Amniotic stem cell (primary cell): ENCODE measurements around the gene SRGAP1.

Experiments used
- DNase-seq: peaks from one replicate; lab custom pipeline; 2025; lab: John Stamatoyannopoulos, UW

SRGAP1 gene

DNA sequence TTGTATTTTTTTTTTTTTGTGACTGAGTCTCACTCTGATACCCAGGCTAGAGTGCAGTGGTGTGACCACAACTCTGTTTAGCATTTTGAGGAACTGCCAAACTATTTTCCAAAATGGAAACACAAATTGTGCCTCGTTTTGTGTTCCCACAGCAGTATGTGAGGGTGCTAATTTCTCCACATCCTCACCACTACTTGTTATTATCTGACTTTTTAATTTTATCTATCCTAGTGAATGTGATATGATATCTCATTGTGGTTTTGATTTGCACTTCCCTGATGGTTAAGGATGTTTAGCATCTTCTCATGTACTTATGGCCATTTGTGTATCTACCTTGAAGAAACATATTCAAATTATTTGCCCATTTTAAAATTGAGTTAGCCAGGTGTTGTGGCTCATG lies 62.4 kb downstream of the SRGAP1 start:
- no peak for DNase-seq

DNA sequence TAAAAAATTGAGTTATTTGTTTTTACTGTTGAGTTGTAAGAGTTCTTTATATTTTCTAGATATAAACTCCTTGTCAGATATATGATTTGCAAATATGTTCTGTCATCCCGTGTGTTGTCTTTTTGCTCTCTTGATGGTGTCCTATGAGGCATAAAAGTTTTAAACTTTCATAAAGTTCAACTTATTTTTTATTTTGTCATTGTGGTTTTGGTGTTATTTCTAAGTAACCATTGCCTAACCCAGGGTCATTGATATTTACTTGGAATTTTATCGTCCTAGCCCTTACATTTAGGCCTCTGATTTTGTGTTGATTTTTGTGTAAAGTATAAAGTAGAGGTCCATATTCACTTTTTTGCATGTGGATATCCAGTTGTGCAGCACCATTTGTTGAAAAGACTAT lies 63.1 kb downstream of the SRGAP1 start:
- no peak for DNase-seq

DNA sequence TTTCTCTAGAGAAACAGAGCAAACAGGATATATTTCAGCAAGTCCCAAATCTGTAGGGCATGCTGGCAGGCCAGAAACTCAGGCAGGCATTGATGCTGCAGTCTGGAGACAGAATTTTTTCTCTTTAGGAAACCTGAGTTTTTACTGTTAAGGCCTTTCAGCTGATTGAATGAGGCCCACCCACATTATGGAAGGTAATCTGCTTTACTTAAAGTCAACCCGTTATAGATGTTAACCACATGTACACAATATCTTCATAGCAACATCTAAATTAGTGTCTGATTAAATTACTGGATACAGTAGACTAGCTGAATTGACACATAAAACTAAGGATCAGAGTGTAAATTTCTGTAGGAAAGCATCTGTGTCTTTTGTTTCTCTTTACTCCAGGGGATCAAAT lies 65.2 kb downstream of the SRGAP1 start:
- no peak for DNase-seq

DNA sequence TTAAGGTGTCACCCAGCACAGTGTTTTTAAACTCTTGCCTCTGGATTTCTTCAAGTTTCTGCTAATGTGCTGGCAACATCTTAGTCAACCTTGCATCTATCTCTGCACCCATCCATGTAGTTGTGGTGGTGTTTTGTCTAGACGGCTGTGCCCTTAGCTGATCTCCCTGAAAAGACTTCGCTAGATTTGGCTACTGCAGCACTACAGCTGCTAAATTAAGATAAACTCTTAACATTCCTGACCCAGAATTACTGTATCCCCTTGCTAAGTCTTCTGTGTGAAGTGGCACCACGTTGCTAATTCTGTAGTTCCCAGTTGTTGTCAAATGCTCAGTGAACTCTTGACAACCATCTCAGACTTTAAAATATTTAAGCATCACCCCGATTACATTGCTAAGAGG lies 66.8 kb downstream of the SRGAP1 start:
- no peak for DNase-seq

DNA sequence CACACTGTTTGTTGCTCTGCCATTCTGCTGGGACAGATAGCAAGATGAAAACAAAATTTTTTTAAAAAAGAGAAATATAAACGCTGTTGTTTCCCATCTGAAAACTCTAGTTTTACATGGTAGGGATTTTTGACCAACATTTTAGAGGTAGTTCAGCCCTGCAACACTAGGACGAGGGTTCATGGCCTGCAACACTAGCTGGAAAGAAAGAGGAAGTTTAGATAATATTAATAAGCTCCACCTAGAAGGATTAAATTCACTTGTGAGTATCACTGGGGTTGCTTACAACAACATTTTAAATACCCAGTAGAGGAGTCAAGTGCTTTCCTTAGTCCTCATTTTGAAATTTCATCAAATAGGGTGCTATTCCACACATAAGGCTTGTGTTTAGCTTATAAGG lies 68.2 kb downstream of the SRGAP1 start:
- no peak for DNase-seq

GRCh38 chr12:63913929-63914328 lies 69.4 kb downstream of the SRGAP1 start:
- no peak for DNase-seq

DNA sequence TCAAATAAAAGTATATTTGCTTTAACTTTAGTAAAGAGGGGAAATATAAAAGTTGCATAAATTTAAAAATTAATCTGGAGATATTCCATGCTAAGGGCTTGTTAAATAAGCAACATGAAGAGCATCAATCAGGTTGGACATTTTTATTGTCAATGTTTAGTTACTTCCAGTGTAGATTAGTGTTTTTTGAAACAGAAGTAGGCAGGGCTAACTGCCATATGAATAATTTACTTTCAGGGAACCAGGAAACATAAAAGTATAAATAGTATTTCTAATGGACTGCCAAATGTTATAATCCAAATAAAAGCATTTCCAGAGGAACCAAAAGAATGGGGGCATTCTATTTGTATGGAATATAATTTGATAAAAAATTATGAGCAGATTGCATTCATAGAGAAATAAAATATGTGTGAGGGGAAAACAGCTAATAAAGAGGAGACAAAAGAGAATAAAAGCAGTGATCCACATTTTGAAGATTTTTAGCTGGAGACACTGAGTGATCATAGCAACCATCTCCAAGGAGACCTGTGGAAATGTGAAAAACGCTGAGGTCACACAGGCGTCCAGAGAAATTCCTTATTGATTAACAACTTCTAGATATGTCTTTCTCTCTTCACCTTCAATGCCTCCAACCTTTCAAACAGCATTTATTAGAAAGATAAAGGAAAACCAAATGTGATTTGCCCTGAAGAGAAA lies 70.8 kb downstream of the SRGAP1 start:
- DNase-seq, result no peak

DNA sequence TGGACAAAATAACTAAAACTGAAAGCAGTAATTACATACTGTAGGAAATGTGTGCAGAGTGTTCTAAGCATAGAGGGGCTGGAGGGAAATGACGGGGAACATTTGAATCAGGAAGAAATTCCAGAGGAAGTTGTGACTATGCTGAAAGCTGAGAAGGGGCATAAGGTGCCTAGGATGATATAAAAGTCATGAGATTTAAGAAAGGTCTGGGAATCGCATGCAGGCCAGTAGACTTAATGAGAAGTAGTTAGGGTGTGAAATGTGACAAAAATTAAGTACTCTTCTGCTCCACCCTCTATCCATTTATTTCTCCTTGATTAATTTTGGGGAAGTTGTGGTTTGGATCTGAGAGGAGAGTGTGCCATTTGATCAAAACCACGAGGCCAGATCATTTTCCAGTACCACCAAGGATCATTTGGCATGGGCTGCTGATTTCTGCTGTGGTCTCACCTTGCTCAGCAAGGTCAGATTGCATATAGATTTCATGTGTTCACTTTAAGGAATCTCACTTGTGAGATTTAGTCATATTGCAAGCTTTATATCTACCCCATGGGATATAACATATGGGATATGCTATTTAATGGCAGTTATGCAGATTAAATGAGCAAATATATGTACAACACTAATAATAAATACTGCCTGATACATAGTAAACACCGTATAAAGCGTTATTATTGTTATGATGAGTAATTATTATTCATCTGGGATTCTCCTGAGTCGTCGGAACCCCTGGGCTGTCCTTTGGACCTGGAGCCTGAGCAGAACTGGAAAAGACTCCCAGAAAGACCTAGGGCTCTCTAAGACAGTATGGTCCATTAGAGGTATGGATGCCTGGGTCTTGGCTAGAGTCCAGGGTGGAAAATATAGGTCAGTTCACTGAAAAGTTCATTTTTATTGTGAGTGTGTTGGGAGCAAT lies 72.3 kb downstream of the SRGAP1 start:
- DNase-seq, result no peak

DNA sequence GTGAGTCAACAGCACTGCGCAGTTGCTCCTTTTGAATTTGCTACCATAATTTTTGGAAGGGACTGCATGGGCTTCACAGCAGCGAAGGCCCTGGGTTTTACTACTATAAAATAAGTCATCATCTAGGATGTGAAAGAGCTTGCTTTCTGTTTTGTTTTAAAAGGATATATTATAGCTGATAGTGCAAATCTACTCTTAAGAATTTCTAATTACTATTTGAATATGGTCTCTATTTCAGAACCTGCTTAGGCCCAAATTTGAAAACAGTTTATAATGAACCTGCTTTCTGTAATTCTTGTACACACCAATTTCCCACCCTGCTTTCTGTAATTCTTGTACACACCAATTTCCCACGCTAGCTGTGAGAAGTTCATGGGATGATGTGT lies 73.0 kb downstream of the SRGAP1 start:
- DNase-seq, result no peak

GRCh38 chr12:63917864-63918799 lies 73.6 kb downstream of the SRGAP1 start:
- peak; percentile 73 for DNase-seq

DNA sequence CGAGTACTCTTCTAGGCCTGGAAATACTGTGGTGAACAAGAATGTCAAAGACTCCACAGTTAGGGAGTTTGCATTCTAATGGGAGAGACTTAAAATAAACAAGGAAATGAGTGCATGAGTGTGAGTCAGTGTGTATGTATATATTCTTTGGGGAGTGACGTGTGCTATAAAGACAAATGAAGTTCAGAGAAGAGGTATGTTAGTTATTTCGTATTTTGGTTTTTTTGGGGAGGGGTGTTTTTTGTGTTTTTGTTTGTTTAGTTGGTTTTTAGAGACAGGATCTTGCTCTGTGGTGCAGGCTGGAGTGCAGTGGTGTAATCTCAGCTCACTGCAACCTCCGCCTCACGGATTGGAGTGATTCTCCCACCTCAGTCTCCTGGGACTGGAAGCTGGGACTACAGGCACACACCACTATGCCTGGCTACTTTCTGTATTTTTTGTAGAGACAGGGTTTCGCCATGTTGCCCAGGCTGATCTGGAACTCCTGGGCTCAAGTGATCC lies 74.3 kb downstream of the SRGAP1 start:
- DNase-seq, result peak; percentile 55

GRCh38 chr12:63919756-63920155 lies 75.3 kb downstream of the SRGAP1 start:
- DNase-seq, result no peak

- DNase-seq, result no peak
Observed at GRCh38 chr12:63921157-63921556, 76.7 kb downstream of the SRGAP1 start.

GRCh38 chr12:63922474-63922873 lies 78.0 kb downstream of the SRGAP1 start:
- DNase-seq, result no peak

DNA sequence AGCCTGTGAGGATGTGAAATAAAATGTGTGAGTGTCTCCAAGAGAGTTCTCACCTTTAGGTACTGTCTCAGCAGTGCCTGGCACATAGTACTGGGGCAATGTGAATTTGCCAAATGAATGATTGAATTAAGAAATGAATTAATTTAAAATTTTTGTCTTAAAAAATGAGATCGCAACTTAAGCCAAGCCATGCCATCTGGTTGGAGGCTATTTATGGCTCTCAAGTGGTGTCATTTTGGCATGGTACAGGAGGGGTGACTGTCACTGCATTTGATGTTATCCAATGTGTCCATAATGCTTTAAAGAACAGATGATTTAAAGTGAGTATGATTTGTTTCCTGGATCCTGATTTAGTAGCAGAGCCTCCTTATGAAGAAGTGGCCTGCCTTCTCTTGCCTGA lies 80.3 kb downstream of the SRGAP1 start:
- DNase-seq, result no peak

DNA sequence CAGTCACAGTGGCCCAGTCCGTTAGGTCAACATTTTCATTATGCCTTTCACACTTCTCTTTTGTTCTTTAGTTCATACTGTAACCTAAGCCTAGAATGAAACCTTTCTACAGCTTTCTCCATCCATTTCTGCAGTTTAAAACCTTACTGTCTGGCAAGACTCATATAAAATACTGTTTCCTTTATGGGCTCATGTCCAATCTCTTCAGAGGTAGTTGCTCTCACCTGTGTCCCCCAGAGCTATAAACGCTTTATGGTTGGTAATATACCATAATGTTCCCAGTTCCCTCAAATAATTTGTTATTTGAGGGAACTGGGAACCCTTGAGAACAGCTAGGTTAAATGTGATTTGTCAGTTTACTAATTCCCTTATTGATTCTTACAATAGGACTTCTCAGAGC lies 83.0 kb downstream of the SRGAP1 start:
- DNase-seq, result no peak

DNA sequence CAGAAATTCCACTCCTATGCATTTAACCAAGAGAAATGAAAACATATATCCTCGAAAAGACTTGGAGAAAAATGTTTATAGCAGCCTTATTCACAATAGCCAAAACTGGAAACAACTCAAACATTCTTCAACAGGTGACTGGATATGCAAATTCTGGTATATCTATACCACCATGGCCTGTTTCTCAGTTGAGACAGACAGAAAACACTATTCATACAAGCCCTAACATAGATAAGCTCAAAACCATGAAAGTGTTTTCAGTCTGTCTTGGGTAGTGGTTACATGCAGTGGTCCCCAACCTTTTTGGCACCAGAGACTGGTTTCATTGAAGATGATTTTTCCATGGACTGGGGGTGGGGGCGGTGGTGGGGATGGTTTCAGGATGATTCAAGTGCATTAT lies 83.8 kb downstream of the SRGAP1 start:
- no peak for DNase-seq

DNA sequence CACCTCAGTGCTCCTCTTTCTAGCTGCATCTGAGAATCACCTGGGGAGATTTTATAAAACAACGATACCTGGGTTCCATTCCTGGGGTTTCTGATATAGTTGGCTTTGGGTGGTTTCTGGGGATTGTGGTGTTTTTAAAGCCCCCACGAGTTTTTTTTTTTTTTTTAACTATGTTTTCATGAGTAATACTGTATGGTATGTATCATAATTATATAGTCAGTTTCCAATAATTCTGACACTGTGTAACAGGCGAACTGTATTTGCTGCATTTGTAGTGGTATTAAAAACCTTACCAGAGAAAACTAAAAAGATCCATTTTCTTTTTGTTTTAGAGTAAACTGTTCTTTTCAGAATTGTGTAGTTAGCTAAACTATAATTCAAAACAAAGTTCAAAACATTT lies 84.9 kb downstream of the SRGAP1 start:
- DNase-seq, result no peak

DNA sequence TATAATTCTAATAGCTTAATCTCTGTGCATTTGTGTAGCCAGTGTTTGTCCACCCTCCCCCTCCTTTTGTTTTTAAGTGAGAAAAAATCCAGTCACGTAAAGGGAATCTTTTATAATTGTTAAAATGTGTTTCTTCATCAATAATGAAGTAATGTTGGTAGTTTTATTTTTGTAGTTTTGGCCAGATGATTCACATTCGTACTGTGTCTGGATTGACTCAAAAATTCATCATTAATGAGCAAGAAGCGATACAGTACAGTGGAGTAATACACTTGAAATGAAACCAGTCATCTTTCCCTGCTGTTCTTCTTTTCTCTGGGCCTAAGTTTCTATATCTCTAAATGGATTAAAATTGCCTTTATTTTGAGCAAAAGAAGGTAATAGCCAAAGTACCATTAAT lies 86.5 kb downstream of the SRGAP1 start:
- no peak for DNase-seq

GRCh38 chr12:63931703-63932102 lies 87.2 kb downstream of the SRGAP1 start:
- DNase-seq, result no peak

GRCh38 chr12:63934936-63935335 lies 90.4 kb downstream of the SRGAP1 start:
- DNase-seq, result no peak

DNA sequence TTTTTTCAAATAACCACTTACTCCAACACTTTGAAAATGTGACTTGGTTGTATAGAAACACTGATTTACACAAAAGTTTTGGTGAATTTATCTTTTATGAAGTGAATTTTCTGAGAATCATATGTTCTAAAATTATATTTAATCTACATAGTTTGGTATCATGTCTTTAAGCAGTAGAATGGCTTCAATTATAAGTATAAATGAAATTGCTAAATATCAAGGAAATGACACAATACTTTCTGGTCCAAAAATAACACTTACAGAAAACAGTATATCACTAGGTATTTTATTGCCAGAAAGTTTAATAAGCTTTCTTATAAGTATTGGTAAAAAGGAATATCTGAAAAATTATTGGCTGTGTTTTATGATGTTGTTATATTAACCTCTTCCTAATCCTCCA lies 90.9 kb downstream of the SRGAP1 start:
- no peak for DNase-seq
